Measurements from ENCODE around the gene ACVR2A. TPM values are rescaled to one million over a fixed set of nuclear protein-coding genes. Genes with fewer than 3 reads are reported as not detected.

Gene ACVR2A
- total RNA-seq: 3.9 TPM

GRCh38 chr2:147844697-147845410 lies at the start of gene ACVR2A:
TSS of gene ACVR2A (plus strand) at chr2:147845029. CDS start at chr2:147845153, 124 bp downstream.
- TF ChIP-seq, protein P1, sequence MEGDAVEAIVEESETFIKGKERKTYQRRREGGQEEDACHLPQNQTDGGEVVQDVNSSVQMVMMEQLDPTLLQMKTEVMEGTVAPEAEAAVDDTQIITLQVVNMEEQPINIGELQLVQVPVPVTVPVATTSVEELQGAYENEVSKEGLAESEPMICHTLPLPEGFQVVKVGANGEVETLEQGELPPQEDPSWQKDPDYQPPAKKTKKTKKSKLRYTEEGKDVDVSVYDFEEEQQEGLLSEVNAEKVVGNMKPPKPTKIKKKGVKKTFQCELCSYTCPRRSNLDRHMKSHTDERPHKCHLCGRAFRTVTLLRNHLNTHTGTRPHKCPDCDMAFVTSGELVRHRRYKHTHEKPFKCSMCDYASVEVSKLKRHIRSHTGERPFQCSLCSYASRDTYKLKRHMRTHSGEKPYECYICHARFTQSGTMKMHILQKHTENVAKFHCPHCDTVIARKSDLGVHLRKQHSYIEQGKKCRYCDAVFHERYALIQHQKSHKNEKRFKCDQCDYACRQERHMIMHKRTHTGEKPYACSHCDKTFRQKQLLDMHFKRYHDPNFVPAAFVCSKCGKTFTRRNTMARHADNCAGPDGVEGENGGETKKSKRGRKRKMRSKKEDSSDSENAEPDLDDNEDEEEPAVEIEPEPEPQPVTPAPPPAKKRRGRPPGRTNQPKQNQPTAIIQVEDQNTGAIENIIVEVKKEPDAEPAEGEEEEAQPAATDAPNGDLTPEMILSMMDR (IDR thresholded peaks at IDR 0.05): no peak
- Histone ChIP-seq H3K9me3 (no peaks in the 10 kb centered on the region), H3K36me3 (no peaks in the 10 kb centered on the region), H3K27ac (peak within 1 kb of the TSS; percentile 97 to 98), H3K4me3 (peak within 1 kb of the TSS; percentile 83 to 91), H3K4me1 (peaks cover 0 to 19% of the 10 kb centered on the region in 2 donors), H3K27me3 (no peaks in the 10 kb centered on the region)
- intact Hi-C loops (cut with DNase I): loop anchor here (2.0 to 10.0 kb wide), 3 partner anchors 176 to 1740 kb away; partner anchors contain the start of genes EPC2, MBD5, MMADHC and ORC4
- DNase-seq (ENCODE audit: low spot score in 2 of 2): peak in 1 of 2 donors; percentile 68

- Histone ChIP-seq H3K27ac (no peak overlapping the region), H3K4me1 (no peaks in the 10 kb centered on the region), H3K27me3 (no peaks in the 10 kb centered on the region), H3K9me3 (no peaks in the 10 kb centered on the region), H3K36me3 (no peaks in the 10 kb centered on the region), H3K4me3 (no peak overlapping the region)
- TF ChIP-seq, protein P1 (IDR thresholded peaks at IDR 0.05): no peak
- no peak for DNase-seq (ENCODE audit: low spot score in 2 of 2)
- intact Hi-C loops (cut with DNase I): no loop called here
Measured at GRCh38 chr2:147800316-147800715, 44.5 kb upstream of the ACVR2A start.

- Histone ChIP-seq H3K4me1 (no peaks in the 10 kb centered on the region), H3K9me3 (no peaks in the 10 kb centered on the region), H3K36me3 (no peaks in the 10 kb centered on the region), H3K27ac (no peak overlapping the region), H3K4me3 (no peak overlapping the region), H3K27me3 (no peaks in the 10 kb centered on the region)
- intact Hi-C loops (cut with DNase I): no loop called here
- TF ChIP-seq, protein P1 (IDR thresholded peaks at IDR 0.05): no peak
- no peak for DNase-seq (ENCODE audit: low spot score in 2 of 2)
Measured at GRCh38 chr2:147806846-147807245, 38.0 kb upstream of the ACVR2A start.

DNA sequence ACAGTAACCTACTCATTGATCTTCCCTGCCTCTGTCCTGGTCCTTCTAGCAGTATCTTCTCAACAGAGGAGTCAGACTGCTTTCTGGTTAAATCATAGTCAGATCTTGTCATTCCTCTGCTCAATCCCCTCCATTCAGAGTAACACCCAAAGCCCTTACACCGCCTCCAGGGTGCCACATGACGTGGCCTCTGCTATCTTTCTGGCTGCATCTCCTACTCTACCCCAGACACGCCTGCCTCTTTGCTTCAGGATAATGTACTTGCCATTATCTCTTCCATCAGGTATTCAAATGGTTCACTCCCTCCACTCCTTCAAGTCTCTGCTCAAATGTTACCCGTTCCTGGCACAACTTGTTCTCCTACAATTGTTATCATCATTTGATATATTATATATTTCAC lies 36.3 kb upstream of the ACVR2A start:
- H3K27ac ChIP-seq: no peak overlapping the region
- no peaks in the 10 kb centered on the region for H3K36me3 ChIP-seq
- H3K4me1 ChIP-seq: no peaks in the 10 kb centered on the region
- intact Hi-C loops (cut with DNase I): no loop called here
- H3K4me3 ChIP-seq: no peak overlapping the region
- no peak for DNase-seq (ENCODE audit: low spot score in 2 of 2)
- TF ChIP-seq, protein P1 (IDR thresholded peaks at IDR 0.05): no peak
- H3K27me3 ChIP-seq: no peaks in the 10 kb centered on the region
- H3K9me3 ChIP-seq: no peaks in the 10 kb centered on the region

DNA sequence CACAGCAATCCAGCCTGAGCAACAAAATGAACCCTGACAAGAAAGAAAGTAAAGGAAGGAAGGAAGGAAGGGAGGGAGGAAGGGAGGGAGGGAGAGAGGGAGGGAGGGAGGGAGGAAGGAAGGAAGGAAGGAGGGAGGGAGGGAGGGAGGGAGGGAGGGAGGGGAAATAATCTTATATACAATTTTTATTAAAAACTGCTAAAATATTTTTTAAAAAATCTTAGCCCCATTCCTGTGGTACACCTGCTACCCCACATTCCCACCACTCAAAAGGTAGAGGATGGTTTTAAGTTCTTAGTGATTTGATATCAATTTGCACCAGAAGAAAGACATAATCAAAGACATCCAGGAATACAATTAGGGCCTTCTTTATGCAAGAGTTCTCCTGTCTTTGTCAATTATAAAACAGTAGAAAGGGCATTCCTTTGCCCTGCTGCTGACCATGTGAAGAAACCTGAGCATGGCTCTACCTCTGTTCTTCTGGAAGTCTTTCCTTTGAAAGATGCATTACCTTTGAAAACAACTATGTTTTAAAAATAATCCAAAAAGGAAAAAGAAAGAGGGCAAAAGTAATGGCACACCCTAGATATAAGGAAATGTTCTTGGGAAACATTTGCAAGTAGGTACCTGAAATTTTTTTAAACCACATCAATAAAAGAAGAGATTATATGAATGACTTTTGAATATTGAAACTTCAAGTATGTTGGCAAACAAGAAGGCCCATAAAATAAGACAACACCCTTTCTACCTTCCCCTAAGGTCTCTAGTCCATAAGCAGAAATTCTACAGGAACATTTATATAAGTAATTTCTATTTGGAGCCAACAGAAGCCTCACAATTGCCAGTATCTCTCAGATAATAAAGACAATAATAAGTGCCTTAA lies 33.7 kb upstream of the ACVR2A start:
- intact Hi-C loops (cut with DNase I): no loop called here
- no peak for DNase-seq (ENCODE audit: low spot score in 2 of 2)

More for the DNA sequence above, 33.7 kb upstream of the ACVR2A start:
- no peak overlapping the region for H3K27ac ChIP-seq
- H3K4me1 ChIP-seq: no peaks in the 10 kb centered on the region
- H3K4me3 ChIP-seq: no peak overlapping the region
- TF ChIP-seq, protein P1 (IDR thresholded peaks at IDR 0.05): no peak
- no peaks in the 10 kb centered on the region for H3K36me3 ChIP-seq
- no peaks in the 10 kb centered on the region for H3K9me3 ChIP-seq
- no peaks in the 10 kb centered on the region for H3K27me3 ChIP-seq

All from ascending aorta (tissue), 2 donors.